Measurements from ENCODE around the gene ACRV1. TPM values are rescaled to one million over a fixed set of nuclear protein-coding genes. Genes with fewer than 3 reads are reported as not detected.

The ACRV1 gene
- total RNA-seq, 1 donor from 2014 or later, result not detected

DNA sequence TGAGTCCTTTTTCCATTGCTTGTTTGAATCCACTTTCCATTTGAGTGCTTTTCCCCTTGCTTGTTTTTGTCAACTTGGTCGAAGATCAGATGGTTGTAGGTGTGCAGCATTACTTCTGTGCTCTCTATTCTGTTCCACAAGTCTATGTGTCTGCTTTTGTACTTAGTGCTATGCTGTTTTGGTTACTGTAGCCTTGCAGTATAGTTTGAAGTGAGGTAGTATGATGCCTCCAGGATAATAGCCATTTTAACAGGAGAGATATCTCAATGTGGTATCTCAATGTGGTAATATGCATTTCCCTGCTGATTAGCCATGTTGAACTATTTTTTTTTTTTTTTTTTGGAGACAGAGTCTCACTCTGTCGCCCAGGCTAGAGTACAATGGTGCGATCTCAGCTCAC is 16.7 kb downstream of the ACRV1 start:
- DNase-seq (ENCODE audit: low spot score), result no peak

DNA sequence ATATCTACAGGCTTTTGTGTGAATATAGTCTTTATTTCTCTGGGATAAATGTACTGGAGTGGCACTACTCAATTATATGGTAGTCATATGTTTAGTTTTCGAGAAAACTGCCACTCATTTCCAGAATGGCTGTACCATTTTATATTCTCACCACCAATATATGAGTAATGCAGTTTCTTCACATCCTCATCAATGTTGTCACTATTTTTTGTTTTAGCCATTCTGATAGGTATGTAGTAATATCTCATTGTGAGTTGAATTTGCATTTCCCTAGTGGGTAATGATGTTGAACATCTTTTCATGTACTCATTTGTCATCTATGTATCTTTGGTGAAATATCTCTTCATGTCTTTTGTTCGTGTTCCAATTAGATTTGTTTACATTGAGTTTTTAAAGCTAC is 18.0 kb downstream of the ACRV1 start:
- intact Hi-C loops (cut with DNase I), result no loop called here
- no peak for DNase-seq (ENCODE audit: low spot score)

More for the DNA sequence above, 16.7 kb downstream of the ACRV1 start:
- intact Hi-C loops (cut with DNase I), result no loop called here

DNA sequence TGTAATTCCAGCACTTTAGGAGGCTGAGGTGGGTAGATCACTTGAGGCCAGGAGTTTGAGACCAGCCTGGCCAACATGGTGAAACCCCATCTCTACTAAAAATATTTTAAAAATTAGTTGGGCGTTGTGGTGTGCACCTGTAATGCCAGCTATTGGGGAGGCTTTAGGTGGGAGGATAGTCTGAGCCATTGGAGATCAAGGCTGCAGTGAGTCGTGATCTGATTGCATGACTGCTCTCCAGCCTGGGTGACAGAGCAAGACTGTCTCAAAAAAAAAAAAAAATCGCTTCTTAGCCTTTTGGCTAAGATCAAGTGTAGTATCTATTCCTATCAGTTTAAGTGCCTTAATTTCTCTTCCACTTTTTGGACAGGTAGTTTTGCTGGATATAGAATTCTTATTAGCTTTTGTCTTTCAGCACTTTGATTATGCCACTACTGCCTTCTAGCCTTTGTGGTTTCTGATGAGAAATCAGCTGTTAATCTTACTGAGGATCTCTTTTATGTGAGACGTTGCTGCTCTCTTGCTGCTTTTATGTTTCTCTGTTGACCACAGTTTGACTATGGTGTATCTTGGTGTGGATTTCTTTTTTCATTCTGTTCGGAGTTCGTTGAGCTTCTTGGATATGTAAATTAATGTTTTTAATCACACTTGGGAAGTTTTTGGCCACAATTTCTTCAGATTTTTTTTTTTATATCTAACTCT is 31.0 kb downstream of the ACRV1 start:
- DNase-seq (ENCODE audit: low spot score), result no peak
- intact Hi-C loops (cut with DNase I), result no loop called here

DNA sequence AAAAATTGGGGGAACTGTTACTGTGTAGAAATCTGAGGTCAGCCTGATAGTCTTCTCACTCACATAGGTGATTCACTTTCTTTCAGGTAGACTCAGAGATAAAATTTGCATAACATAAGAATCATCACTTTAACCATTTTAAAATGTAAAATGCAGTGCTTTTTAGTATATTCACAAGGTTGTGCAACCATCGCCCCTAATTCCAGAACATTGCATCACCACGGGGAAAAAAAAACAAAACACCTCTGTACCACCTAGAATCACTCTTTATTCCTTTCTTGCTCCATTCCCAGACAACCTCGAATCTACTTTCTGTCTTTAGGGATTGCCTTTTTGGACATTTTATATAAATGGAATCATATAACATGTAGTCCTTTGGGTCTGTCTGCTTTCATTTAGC is 34.8 kb downstream of the ACRV1 start:
- intact Hi-C loops (cut with DNase I), result no loop called here
- no peak for DNase-seq (ENCODE audit: low spot score)

DNA sequence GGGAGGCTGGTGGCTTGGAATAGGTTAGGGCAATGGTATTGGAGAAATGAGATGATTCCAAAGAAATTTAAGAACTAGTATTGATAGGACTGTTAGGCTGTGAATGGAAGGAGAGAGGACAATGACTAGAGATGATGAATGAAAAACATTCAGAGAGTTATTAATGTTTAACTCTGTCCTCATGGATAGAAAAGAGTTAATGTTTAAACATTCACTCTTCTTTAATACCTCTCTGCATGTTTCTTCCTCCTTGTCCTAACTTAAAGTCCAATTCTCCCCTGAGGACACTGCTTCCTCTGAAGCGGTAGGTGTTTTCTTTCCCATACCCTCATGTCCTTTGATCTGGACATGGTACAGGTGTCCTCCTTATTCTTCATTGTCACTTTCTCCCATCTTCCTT is 42.3 kb downstream of the ACRV1 start:
- DNase-seq (ENCODE audit: low spot score), result no peak
- intact Hi-C loops (cut with DNase I), result no loop called here

DNA sequence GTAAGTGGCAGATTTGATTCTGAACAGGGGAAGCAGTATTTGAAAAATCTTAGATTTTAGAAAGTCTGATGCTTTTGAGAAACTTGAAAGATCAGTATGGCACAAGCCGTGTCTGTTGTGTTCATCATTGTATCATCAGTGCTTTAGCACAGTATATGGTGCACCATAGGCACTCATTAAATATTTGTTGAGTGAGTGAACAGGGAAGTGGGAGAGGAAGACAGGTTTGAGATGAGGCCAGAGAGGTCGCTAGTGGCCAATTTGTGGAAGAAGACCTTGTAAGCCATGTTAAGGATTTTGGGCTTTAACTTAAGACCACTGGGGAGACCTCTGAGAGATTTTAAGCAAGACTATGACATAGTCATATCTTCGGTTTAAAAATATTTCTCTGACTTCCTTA is 42.8 kb downstream of the ACRV1 start:
- intact Hi-C loops (cut with DNase I), result no loop called here
- no peak for DNase-seq (ENCODE audit: low spot score)

DNA sequence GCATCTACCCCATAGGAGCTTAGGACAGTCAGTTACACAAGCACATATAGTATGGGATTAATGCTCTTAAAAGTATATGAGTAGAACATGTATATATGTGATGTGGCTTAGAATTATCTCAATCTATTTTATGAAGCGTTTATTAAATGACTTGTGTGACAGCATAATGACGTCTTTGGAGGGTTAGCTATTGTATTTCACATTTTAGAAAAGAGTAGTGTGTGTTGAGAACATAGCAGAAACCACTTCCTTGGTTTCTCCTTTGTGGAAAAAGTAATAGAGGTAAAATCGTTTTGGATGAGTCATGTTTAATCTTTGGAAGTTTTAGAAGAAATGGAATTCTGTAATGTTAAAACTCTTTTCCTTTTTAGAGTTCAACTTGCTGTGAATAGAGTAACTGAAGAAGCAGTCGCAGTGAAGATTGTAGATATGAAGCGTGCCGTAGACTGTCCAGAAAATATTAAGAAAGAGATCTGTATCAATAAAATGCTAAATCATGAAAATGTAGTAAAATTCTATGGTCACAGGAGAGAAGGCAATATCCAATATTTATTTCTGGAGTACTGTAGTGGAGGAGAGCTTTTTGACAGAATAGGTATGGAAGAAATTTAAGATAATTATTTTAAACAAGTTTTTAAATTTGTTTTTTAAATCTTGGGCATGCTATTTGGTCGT is 53.3 kb downstream of the ACRV1 start:
- intact Hi-C loops (cut with DNase I), result loop anchor here (5.0 kb wide), 1 partner anchor 245 kb away; no protein-coding TSS in a partner anchor
- DNase-seq (ENCODE audit: low spot score), result no peak

DNA sequence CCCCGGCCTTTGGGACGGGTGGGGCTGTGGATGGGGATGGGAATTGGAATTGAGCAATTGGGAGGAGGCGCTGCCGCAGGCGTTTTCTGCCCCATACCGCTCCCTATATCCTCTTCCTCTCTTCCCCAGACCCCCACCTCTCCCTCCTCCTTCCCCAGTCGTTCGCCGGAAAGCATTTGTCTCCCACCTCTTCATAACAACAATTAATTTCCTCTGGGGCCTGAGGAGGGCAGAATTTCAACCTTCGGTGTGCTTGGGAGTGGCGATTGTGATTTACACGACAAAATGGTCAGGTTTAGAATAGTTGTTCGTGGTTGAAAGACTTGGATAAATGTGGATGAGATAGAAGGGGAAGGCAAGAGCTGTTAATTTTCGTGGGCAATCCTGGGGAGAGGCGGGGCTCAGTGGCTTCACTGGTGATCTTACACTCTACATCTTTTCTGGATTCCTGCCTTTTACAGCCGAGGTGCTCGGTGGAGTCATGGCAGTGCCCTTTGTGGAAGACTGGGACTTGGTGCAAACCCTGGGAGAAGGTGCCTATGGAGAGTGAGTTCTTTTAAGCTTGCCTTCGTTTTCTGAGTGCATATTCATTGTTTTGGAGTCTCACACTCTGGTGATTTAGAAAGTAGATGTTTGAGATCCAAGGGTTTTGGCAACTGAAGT is 54.2 kb downstream of the ACRV1 start:
- no peak for DNase-seq (ENCODE audit: low spot score)
- intact Hi-C loops (cut with DNase I), result loop anchor here (5.0 kb wide), 1 partner anchor 246 kb away; no protein-coding TSS in a partner anchor

DNA sequence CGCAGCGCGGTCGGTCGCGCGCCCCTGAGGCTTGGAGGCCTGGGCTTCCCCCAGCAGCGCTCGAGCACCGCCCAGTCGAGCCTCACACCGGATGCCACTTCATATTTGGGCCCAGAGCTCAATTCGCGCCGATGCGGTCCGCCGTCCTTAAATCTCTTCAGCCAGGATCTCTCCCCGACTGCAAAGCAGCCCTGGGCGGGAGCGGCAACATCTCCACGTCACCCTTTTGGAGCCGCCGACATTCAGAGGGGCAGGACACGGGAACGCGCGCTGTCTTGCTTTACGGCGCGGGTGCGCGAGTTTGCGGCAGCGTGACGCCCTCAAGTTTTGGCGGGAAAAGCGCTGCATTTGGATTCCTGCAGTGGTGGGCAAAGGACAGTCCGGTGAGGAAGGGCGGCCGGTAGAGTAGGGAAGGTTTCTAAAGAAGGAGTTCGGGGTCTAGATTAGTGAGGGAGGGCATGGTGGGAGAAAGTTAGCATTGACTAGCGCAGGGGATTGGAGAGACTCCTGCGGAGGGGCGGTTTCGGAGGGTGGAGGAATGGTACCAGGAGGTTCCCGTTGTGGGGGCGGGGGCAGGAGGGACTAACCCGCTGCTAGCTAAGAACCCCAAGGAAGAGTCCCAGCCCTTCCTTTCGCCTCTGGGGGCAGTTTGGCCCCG is 54.9 kb downstream of the ACRV1 start:
- DNase-seq (ENCODE audit: low spot score), result peak; percentile 92
- intact Hi-C loops (cut with DNase I), result loop anchor here (2.0 to 5.0 kb wide), 3 partner anchors 33 to 247 kb away; partner anchors contain the start of gene STT3A

DNA sequence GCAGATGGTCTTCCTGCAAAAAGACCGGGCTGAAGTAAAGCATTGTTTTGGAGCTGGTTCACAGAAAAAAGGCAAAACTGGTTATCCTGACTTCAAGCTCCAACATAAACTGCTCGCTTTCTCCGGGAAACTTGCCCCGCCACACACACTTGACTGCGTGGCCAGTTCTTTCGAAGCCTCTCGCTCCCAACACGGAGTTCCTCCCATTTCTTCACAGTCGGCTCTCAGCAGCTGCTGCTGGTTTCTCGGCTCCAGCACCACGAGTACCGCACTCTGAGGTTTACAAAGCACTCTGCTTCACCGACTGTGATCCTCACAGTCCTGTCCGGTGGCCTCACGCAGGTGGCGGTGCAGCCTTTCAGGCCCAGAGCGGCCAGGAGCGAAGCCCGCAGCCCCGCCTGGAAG is 55.4 kb downstream of the ACRV1 start:
- DNase-seq (ENCODE audit: low spot score), result no peak
- intact Hi-C loops (cut with DNase I), result loop anchor here (2.0 to 5.0 kb wide), 3 partner anchors 32 to 247 kb away; partner anchors contain the start of gene STT3A

DNA sequence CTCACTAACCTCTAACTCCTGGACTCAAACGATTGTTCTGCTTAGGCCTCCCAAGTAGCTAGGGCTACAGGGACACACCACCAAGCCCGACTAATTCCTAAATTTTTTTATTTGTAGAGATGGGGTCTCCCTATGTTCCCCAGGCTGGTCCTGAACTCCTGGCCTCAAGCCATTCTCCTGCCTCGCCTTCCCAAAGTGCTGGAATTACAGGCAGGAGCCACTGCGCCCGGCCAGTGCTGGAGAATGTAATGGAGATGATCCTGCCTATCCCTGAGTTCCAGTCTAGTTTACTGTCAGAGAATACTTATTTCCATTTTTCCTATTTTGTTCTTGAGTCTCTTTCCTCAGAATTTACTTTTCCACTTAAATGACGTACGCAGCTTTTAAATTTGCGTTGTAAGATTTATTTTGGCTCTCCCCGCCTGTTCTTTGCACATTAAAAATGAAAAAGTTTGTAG is 55.9 kb downstream of the ACRV1 start, which contains the start of gene CHEK1:
Gene CHEK1, plus strand, starts transcription at position 408 of the 458 bp plus-strand sequence. CDS start 1,606 bp downstream, outside the sequence.
- intact Hi-C loops (cut with DNase I), result loop anchor here (2.0 to 5.0 kb wide), 3 partner anchors 32 to 248 kb away; partner anchors contain the start of gene STT3A
- no peak for DNase-seq (ENCODE audit: low spot score)

DNA sequence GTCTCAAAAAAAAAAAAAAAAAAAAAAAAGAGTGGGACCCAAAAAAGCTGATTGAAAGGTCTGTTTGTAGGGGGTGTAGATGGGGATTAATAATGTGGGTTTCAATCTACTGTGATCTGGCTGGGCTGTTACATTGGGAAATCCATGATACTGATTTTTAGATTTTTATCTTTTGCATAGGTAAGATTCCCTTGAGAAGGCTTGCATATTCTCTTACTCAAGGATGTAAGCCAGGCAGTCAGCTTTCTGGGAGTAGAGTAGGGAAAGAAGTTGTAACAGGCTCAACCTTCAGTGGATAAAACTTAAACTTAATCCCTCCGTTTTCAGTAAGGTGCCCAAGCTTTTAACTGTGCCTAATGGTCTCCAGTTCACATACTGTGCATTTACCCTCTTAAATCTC is 57.6 kb downstream of the ACRV1 start:
- intact Hi-C loops (cut with DNase I), result no loop called here
- no peak for DNase-seq (ENCODE audit: low spot score)

DNA sequence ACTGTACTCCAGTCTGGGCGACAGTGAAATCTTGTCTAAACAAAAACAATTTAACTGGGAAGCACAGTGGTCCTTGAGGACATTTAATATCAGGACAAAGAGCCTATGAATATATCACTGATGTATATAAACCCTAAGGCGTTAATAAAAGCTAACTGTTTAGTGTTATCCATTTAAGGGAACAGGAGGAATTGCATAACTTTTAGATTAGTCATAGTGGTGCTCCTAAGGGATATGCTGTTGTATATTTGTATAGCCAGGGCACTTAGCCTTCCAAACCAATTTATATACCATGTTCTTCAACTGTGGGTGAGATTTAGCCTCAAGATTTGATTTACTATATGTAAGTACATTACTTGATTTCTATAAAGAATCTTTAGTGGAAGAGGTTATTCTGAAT is 58.7 kb downstream of the ACRV1 start:
- DNase-seq (ENCODE audit: low spot score), result no peak
- intact Hi-C loops (cut with DNase I), result no loop called here

Other genes starting within 250 kb of the ACRV1 start
- gene FEZ1, start 184.6 kb downstream of the ACRV1 start, total RNA-seq, result 35.3 TPM
- 43.3 TPM for gene EI24, start 111.4 kb downstream of the ACRV1 start, total RNA-seq
- 57.8 TPM for gene STT3A, start 88.0 kb downstream of the ACRV1 start, total RNA-seq
- gene CHEK1, start 55.7 kb downstream of the ACRV1 start, total RNA-seq, result 1.7 TPM
- not detected for gene PATE1, start 65.4 kb upstream of the ACRV1 start, total RNA-seq
- gene PATE2, start 98.0 kb upstream of the ACRV1 start, total RNA-seq, result not detected
- gene PATE3, start 107.3 kb upstream of the ACRV1 start, total RNA-seq, result not detected
- not detected for gene PATE4, start 152.5 kb upstream of the ACRV1 start, total RNA-seq
- gene HYLS1, start 206.8 kb upstream of the ACRV1 start, total RNA-seq, result 2.3 TPM
- 7.1 TPM for gene PUS3, start 222.4 kb upstream of the ACRV1 start, total RNA-seq
- gene DDX25, start 223.7 kb upstream of the ACRV1 start, total RNA-seq, result not detected